GM19043 (cell line): ENCODE results near the gene BNC2.
"Not testable (repeated sequence)": the region's sequence is repeated elsewhere in the genome, so short reads cannot be mapped to it uniquely, and the experiment has no call there.

Experiments
- ATAC-seq: cut with Tn5 transposase; IDR thresholded peaks from one replicate; pipeline ENCODE4 v1.9.1; 2021; ENCODE audit warnings: low read depth; ENCODE audit not compliant: unreplicated experiment

Gene BNC2

DNA sequence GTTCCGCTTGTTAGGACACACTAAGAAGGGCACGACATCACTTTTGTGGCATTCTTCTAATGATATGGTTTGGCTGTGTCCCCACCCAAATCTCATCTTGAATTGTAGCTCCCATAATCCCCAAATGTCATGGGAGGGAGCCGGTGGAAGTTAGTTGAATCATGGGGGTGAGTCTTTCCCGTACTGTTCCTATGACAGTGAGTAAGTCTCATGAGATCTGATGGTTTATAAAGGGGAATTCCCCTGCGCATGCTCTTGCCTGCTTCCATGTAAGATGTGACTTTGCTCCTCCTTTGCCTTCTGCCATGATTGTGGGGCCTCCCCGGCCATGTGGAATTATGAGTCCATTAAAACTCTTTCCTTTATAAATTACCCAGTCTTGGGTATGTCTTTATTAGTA is 431.6 kb downstream of the BNC2 start:
- not testable (repeated sequence) for ATAC-seq

DNA sequence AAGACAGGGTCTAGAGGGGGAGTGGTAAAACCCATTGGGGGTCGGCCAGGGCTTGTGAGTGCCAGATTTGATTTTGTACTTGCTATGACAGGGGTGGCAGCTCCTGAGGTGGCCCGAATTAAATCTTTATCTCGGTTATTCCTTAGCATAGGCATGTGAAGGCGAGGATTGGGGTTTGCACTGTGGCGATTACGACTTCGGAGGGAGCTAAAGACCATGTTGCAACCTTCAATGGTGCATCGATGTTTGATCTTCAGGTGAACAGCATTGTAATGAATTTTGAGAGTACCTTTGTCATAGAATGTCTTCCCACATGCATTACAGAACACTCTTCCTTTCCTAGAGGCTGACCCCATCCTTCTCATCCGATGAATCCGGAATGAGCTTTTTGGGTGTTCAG is 433.9 kb downstream of the BNC2 start:
- ATAC-seq = no peak

DNA sequence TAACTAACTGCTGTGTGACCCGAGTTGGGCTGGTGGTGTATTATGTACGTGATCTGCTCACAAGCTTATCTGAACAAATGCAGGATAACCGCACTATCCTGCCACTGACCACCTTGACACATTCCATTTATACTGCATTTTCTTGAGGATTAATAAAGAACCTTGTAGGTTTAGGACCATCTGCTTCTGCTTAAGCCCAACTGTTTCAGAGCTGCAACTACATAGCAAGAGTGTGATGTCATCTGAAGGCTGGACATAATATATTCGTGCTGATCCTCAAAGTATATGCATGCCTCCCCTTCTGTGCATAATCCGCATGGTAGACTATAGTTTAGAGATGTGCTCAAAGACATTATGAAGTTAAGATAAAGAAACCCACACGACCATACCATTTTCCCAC is 435.9 kb downstream of the BNC2 start:
- no peak for ATAC-seq

DNA sequence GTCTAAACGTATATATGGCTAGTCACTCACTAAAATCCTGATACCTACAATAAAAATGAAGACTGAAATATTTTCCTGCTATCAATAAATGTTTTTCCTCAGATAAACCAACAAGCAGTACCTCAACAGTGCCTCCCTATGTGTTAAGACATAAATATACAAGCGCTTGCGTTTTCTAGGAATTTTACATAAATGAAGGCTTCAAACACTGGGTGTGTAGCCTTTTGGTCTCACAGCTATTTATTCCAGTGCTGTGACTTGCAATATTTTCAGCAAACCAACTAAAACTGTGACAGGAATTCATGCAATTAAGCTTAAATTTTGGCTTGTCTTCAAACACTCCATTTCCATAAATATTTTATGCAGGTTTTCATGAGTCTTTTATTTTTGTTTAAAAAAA is 437.0 kb downstream of the BNC2 start:
- no peak for ATAC-seq

DNA sequence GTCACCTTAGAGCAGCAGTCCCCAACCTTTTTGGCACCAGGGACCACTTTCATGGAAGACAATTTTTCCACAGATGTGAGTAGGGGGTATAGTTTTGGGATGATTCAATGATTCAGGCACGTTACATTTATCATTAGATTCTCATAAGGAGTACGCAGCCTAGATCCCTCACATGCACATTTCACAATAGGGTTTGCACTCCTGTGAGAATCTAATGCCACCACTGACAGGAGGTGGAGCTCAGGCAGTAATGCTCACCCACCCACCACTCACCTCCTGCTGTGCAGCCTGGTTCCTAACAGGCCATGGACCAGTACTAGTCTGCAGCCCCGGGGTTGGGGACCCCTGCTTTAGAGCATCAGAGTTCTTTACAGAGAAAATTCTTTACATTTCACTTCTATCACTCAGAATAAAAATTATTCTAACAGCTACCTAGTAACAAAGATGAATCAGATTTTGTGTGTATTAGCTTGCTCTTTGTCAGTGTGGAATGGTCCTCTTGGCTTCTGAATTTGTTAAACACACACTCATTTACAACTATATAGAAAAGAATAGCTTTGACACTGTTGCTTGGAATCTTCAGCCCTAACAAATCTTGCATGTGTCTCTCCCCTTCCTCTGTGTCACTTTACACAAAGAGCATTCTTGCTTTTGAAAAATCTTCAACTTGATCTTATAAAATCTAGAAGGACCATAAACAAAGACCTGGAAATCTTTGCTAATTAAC is 438.6 kb downstream of the BNC2 start:
- no peak for ATAC-seq

- no peak for ATAC-seq
Measured at GRCh38 chr9:16429671-16430070, 440.8 kb downstream of the BNC2 start.

DNA sequence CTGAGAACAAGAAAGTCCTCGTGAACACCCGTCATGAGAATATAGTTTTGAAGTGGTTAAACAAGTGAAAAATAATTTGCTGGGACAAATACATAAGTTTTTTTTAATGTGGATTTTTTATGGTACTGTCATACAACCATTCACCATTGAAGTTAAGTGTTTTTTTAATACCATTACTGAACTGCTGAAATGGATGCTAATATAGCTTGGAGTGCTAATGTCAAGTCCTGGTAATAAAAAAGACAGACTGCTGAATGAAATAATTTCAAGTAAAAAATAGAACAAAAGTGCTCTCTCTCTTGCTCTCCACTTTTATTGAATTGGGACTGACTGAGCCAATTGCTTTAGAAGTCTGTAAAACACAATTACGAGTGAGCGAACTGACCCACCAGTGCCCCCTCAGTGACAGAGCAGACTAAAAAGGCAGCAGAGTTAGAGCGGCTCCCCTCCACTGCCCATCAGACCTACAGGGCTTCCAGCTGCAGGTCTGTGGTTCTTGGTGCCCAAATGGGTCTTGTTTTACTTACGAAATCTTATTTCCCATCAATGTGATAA is 442.5 kb downstream of the BNC2 start:
- no peak for ATAC-seq

DNA sequence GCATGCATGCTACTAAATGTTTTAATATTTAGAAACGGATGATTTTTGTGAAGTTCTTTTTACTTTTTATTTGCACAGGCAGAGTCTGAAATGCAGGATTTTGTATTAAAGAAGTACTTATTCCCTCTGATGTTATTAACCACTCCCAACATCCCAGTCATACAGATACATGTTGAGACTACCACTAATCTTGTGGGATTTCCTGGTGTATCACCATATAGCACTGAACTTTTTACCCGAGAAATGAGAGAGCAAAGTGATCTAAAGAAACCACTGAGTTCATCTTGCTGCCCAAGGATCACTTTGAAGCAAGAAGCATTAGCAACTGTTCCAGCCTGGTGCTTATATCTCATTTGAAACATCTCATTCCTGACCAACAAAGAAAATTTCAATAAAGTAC is 443.8 kb downstream of the BNC2 start:
- ATAC-seq = no peak

GRCh38 chr9:16425562-16426231 is 444.8 kb downstream of the BNC2 start:
- ATAC-seq = no peak

GRCh38 chr9:16422114-16422513 is 448.4 kb downstream of the BNC2 start:
- ATAC-seq = no peak

DNA sequence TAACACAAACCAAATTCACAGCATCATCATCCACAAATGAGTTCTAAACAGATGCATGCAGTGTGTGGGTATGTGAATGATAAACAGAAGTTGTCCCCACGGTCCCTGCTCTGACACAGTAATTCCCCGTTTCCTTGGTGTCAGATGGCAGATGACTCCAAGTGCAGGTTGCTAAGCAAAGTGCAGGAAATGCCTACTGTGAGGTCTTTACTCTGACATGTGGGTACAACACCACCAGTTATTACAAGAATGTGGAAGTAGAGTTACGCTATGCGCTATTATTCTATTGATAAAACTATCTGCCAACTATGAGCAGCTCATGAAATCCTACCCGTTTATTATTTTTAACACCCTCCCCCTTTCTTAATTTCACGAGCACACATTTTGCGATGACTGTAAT is 448.9 kb downstream of the BNC2 start:
- no peak for ATAC-seq

GRCh38 chr9:16419124-16419523 is 451.3 kb downstream of the BNC2 start:
- no peak for ATAC-seq

DNA sequence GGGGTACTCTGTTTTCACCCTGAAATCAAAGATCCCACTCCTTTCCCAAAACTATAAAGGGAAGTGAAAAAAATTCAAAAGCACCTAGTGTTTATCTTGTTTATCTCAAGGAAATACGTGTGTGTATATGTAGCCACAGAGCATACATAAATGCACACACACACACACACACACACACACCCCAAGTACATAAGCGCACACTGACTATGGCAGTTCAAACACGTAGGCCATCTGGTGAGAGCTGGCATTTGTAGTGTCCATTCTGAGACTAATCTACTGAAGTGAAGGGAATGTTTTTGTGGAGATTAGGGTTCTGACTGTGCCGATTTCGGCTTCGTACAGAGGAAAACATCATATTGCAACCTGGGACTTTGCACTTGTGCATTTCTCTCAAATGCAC is 451.7 kb downstream of the BNC2 start:
- no peak for ATAC-seq

DNA sequence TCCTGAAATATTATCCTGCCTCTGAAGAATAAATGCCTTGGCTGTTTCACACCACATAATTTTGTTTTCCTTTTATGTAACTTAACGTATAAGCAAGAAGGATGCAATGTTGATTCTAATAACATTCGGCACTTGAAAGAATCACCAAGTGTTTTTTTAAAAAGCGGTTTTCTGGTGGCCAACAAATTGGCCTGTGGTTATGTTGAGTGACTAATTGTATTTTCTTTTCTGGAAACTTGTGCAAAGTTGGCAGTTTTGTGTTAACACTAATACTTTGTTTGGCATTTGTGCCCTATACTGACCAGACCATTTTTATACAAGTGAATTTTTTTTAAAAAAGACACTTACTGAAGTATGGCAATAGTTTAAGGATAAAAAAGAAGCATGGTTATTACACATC is 452.7 kb downstream of the BNC2 start:
- no peak for ATAC-seq

- no peak for ATAC-seq
Measured at GRCh38 chr9:16417161-16417560, 453.3 kb downstream of the BNC2 start.

GRCh38 chr9:16414451-16414850 is 456.0 kb downstream of the BNC2 start:
- no peak for ATAC-seq

GRCh38 chr9:16413509-16414016 is 456.9 kb downstream of the BNC2 start:
- ATAC-seq = no peak

GRCh38 chr9:16412740-16413139 is 457.7 kb downstream of the BNC2 start:
- ATAC-seq = no peak

GRCh38 chr9:16411311-16411710 is 459.2 kb downstream of the BNC2 start:
- no peak for ATAC-seq

GRCh38 chr9:16410601-16411280 is 459.7 kb downstream of the BNC2 start:
- ATAC-seq = no peak

- ATAC-seq = no peak
Measured at GRCh38 chr9:16407617-16408016, 462.9 kb downstream of the BNC2 start.
